Transverse colon (tissue), 4 donors: Measurements from ENCODE around the gene PPM1F.

Experiments used
- EP300 ChIP-seq: sonication (generic); formaldehyde crosslinking; IDR thresholded peaks from one replicate; pipeline ENCODE4 v1.6.1; 2017; ENCODE audit warnings: antibody characterized with exemption, low read depth
- POLR2A ChIP-seq: fragments of 450-650 bp; IDR thresholded peaks from one replicate; pipeline ENCODE4 v1.6.1; 2016; ENCODE audit warnings: antibody characterized with exemption, mild to moderate bottlenecking, moderate library complexity
- POLR2AphosphoS5 ChIP-seq, 3 donors: sonication (generic); formaldehyde crosslinking; IDR thresholded peaks; one replicate each; pipeline ENCODE4 v1.6.1; 2016; ENCODE audit warnings: antibody characterized with exemption in 3 of 3
- TF ChIP-seq, protein P1 (sequence below), 5 experiments: fragments of 200-600 bp in 3 of 5; fragments of 450-650 bp in 2 of 5; sonication (generic) in 3 of 5; IDR thresholded peaks; 1 replicate in 2 of 5; 2 replicates in 3 of 5; pipeline ENCODE4 v1.5.1; 2016 to 2017; ENCODE audit warnings: antibody characterized with exemption in 5 of 5, inconsistent platforms in 3 of 5, mild to moderate bottlenecking in 2 of 5, moderate library complexity in 1 of 5

DNA sequence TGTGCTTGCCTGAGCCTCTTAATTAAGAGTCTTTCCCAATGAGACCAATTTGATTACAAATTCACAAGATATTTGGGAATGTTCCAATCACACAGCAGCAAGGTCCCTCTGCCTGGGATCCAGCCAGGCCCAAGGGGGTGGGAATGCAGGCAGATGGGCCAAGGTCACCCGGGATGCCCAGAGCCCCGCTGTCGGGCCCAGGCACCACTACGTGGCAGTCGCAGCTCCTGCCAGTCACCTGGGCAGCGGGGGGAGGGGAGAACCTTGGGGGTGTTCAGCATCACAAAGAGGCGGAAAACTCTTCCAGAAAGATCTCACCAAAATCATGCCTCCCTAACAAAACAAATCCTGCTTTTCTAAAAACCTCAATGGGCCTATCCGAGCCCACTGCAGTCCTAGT is 30.9 kb downstream of the PPM1F start:
- TF ChIP-seq POLR2AphosphoS5 (IDR thresholded peaks at IDR 0.05): no peak
- TF ChIP-seq, protein P1, sequence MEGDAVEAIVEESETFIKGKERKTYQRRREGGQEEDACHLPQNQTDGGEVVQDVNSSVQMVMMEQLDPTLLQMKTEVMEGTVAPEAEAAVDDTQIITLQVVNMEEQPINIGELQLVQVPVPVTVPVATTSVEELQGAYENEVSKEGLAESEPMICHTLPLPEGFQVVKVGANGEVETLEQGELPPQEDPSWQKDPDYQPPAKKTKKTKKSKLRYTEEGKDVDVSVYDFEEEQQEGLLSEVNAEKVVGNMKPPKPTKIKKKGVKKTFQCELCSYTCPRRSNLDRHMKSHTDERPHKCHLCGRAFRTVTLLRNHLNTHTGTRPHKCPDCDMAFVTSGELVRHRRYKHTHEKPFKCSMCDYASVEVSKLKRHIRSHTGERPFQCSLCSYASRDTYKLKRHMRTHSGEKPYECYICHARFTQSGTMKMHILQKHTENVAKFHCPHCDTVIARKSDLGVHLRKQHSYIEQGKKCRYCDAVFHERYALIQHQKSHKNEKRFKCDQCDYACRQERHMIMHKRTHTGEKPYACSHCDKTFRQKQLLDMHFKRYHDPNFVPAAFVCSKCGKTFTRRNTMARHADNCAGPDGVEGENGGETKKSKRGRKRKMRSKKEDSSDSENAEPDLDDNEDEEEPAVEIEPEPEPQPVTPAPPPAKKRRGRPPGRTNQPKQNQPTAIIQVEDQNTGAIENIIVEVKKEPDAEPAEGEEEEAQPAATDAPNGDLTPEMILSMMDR (IDR thresholded peaks at IDR 0.05): no peak
- TF ChIP-seq POLR2A: no peak
- no peak for TF ChIP-seq EP300
